Hepatocyte (in vitro differentiated cells): ENCODE measurements around the gene GJB6. TPM values are rescaled to one million over a fixed set of nuclear protein-coding genes. Genes with fewer than 3 reads are reported as not detected.

Experiments
- DNase-seq: peaks from one replicate; pipeline ENCODE4 v3.0.0-alpha.2; 2016; ENCODE audit warnings: low spot score
- H2AFZ ChIP-seq: fragments of 200-600 bp; sonication (generic); 2 replicates; pipeline ENCODE4 v1.6.0; 2016; ENCODE audit warnings: antibody characterized with exemption, mild to moderate bottlenecking
- H3K27ac ChIP-seq: fragments of 200-600 bp; sonication (generic); 2 replicates; pipeline ENCODE4 v1.5.1; 2016; ENCODE audit warnings: mild to moderate bottlenecking
- H3K27me3 ChIP-seq: fragments of 200-600 bp; sonication (generic); 2 replicates; pipeline ENCODE4 v1.6.1; 2016
- H3K36me3 ChIP-seq: fragments of 200-600 bp; sonication (generic); replicated peaks from 2 replicates; pipeline ENCODE4 v1.5.1; 2016; ENCODE audit warnings: low read depth; ENCODE audit not compliant: insufficient read depth
- H3K4me1 ChIP-seq: fragments of 200-600 bp; sonication (generic); 2 replicates; pipeline ENCODE4 v1.5.1; 2016; ENCODE audit warnings: mild to moderate bottlenecking, moderate library complexity; ENCODE audit not compliant: insufficient read depth
- H3K4me2 ChIP-seq: fragments of 200-600 bp; sonication (generic); 2 replicates; pipeline ENCODE4 v1.6.0; 2016
- H3K4me3 ChIP-seq: fragments of 200-600 bp; sonication (generic); 2 replicates; pipeline ENCODE4 v1.5.1; 2016; ENCODE audit warnings: mild to moderate bottlenecking
- H3K79me2 ChIP-seq: fragments of 200-600 bp; sonication (generic); 2 replicates; pipeline ENCODE4 v1.6.0; 2017; ENCODE audit warnings: mild to moderate bottlenecking
- H3K9me2 ChIP-seq: fragments of 200-600 bp; sonication (generic); replicated peaks from 2 replicates; pipeline ENCODE4 v1.6.0; 2017; ENCODE audit warnings: mild to moderate bottlenecking; ENCODE audit not compliant: insufficient read depth
- H3K9me3 ChIP-seq: fragments of 200-600 bp; sonication (generic); 2 replicates; pipeline ENCODE4 v1.5.1; 2016; ENCODE audit warnings: low read depth, mild to moderate bottlenecking
- H4K20me1 ChIP-seq: fragments of 200-600 bp; sonication (generic); 2 replicates; pipeline ENCODE4 v1.6.0; 2016; ENCODE audit warnings: mild to moderate bottlenecking; ENCODE audit not compliant: insufficient read depth, poor library complexity, severe bottlenecking
- CTCF ChIP-seq: fragments of 200-600 bp; sonication (generic); IDR thresholded peaks from 2 replicates; pipeline ENCODE4 v1.5.1; 2016; ENCODE audit warnings: antibody characterized with exemption, mild to moderate bottlenecking; ENCODE audit not compliant: poor library complexity
- EZH2 ChIP-seq: fragments of 200-600 bp; sonication (generic); IDR thresholded peaks from 2 replicates; pipeline ENCODE4 v1.6.1; 2016; ENCODE audit warnings: antibody characterized with exemption, mild to moderate bottlenecking, borderline replicate concordance
- EZH2phosphoT487 ChIP-seq: fragments of 200-600 bp; sonication (generic); IDR thresholded peaks from one replicate; pipeline ENCODE4 v1.6.1; 2018; ENCODE audit warnings: antibody characterized with exemption, mild to moderate bottlenecking, low read depth, moderate library complexity; ENCODE audit not compliant: unreplicated experiment, severe bottlenecking
- WGBS: methylation state at CpG from one replicate; pipeline ENCODE4 v1.1.6; 2016; ENCODE audit warnings: low lambda C conversion rate; ENCODE audit errors: missing lambda C conversion rate; 5-methylcytosine and 5-hydroxymethylcytosine counted together
- polyA plus RNA-seq: library from polyadenylated mRNA; unstranded; fragments of >200 nt; fragmentation: Nextera tagmentation; extraction: Ambion mirVana; gene quantifications from 2 replicates; pipeline ENCODE4 v1.2.1, GENCODE V29; 2016
- total RNA-seq: library from RNA; depleted of rRNA; stranded (reverse); fragments of >200 nt; gene quantifications from 2 replicates; pipeline ENCODE4 v1.2.3, GENCODE V29; 2014

The GJB6 gene
- total and polyA plus RNA-seq, 2 experiments from 2014 or later, result 1.2 to 2.2 TPM

GRCh38 chr13:20263393-20264044 is 31.4 kb upstream of the GJB6 start:
- H3K27ac ChIP-seq, result peak overlapping the region; percentile 71
- WGBS, result 88% methylated on average over 8 of the region's 8 CpGs
- H2AFZ ChIP-seq, result peak overlapping the region; percentile 20
- no peaks in the 10 kb centered on the region for H3K36me3 ChIP-seq
- H3K9me3 ChIP-seq, result no peaks in the 10 kb centered on the region
- no peaks in the 10 kb centered on the region for H3K79me2 ChIP-seq
- H3K4me2 ChIP-seq, result no peak overlapping the region
- peaks cover 10% of the 10 kb centered on the region for H3K4me1 ChIP-seq
- H3K27me3 ChIP-seq, result no peaks in the 10 kb centered on the region
- no peaks in the 10 kb centered on the region for H4K20me1 ChIP-seq
- peak; percentile 32 for DNase-seq
- no peaks in the 10 kb centered on the region for H3K9me2 ChIP-seq
- H3K4me3 ChIP-seq, result no peak overlapping the region
- TF ChIP-seq EZH2phosphoT487 (no peak), EZH2 (no peak), CTCF (no peak)

- TF ChIP-seq EZH2 (no peak), EZH2phosphoT487 (no peak), CTCF (no peak)
- no peak overlapping the region for H3K27ac ChIP-seq
- H2AFZ ChIP-seq, result no peak overlapping the region
- no peaks in the 10 kb centered on the region for H3K27me3 ChIP-seq
- WGBS, result 73% methylated on average over 4 of the region's 4 CpGs
- no peaks in the 10 kb centered on the region for H3K9me3 ChIP-seq
- no peaks in the 10 kb centered on the region for H3K79me2 ChIP-seq
- H3K9me2 ChIP-seq, result no peaks in the 10 kb centered on the region
- no peaks in the 10 kb centered on the region for H4K20me1 ChIP-seq
- H3K4me2 ChIP-seq, result no peak overlapping the region
- H3K4me1 ChIP-seq, result peaks cover 4% of the 10 kb centered on the region
- H3K4me3 ChIP-seq, result no peak overlapping the region
- H3K36me3 ChIP-seq, result no peaks in the 10 kb centered on the region
- no peak for DNase-seq
Observed at GRCh38 chr13:20258963-20259288, 26.8 kb upstream of the GJB6 start.

- H3K9me2 ChIP-seq, result no peaks in the 10 kb centered on the region
- TF ChIP-seq EZH2, result no peak
- TF ChIP-seq CTCF, result no peak
- TF ChIP-seq EZH2phosphoT487, result no peak
- no peak overlapping the region for H3K4me3 ChIP-seq
- no peaks in the 10 kb centered on the region for H3K4me1 ChIP-seq
- H3K79me2 ChIP-seq, result no peaks in the 10 kb centered on the region
- no peaks in the 10 kb centered on the region for H3K9me3 ChIP-seq
- H2AFZ ChIP-seq, result no peak overlapping the region
- H3K36me3 ChIP-seq, result no peaks in the 10 kb centered on the region
- 88% methylated on average over 15 of the region's 15 CpGs for WGBS
- no peak overlapping the region for H3K27ac ChIP-seq
- H4K20me1 ChIP-seq, result no peaks in the 10 kb centered on the region
- H3K27me3 ChIP-seq, result no peaks in the 10 kb centered on the region
- H3K4me2 ChIP-seq, result no peak overlapping the region
- DNase-seq, result no peak
Observed at GRCh38 chr13:20258208-20258962, 26.3 kb upstream of the GJB6 start.
